Activated naive CD8-positive, alpha-beta T cell treated with anti-CD3 and anti-CD28 coated beads for 36 hours (primary cell): Measurements from ENCODE around the gene GJA4. TPM values are rescaled to one million over a fixed set of nuclear protein-coding genes. Genes with fewer than 3 reads are reported as not detected.
A peak's percentile ranks its signal among the peaks of the same experiment; 100 is the strongest.
"Not testable (repeated sequence)": the region's sequence is repeated elsewhere in the genome, so short reads cannot be mapped to it uniquely, and the experiment has no call there.

Source experiments
- DNase-seq: peaks from one replicate; pipeline ENCODE4 v3.0.0; 2021
- H3K27ac Mint-ChIP-seq: one replicate; pipeline ENCODE4 v1.8.0; 2022; ENCODE audit warnings: mild to moderate bottlenecking, moderate library complexity, mixed read lengths
- H3K27me3 Mint-ChIP-seq: one replicate; pipeline ENCODE4 v1.8.0; 2022; ENCODE audit warnings: mild to moderate bottlenecking, mixed read lengths
- H3K36me3 Mint-ChIP-seq: one replicate; pipeline ENCODE4 v1.8.0; 2021; ENCODE audit warnings: mild to moderate bottlenecking, mixed read lengths
- H3K4me1 Mint-ChIP-seq: one replicate; pipeline ENCODE4 v1.8.0; 2021; ENCODE audit warnings: mixed read lengths
- H3K4me3 Mint-ChIP-seq: one replicate; pipeline ENCODE4 v1.8.0; 2022; ENCODE audit warnings: mild to moderate bottlenecking, moderate library complexity, mixed read lengths
- H3K9me3 Mint-ChIP-seq: one replicate; pipeline ENCODE4 v1.8.0; 2022; ENCODE audit warnings: mixed read lengths
- total RNA-seq, 2 experiments: library from RNA; stranded (reverse); gene quantifications; one replicate each; pipeline ENCODE4 v1.2.3, GENCODE V29; 2021

The GJA4 gene
- total RNA-seq, 2 experiments from 2014 or later = not detected

- DNase-seq = no peak
- H3K9me3 Mint-ChIP-seq = no peaks in the 10 kb centered on the region
- peaks cover 29% of the 10 kb centered on the region for H3K27me3 Mint-ChIP-seq
- H3K4me1 Mint-ChIP-seq = peaks cover 8% of the 10 kb centered on the region
- H3K27ac Mint-ChIP-seq = no peak overlapping the region
- H3K4me3 Mint-ChIP-seq = no peak overlapping the region
- H3K36me3 Mint-ChIP-seq = peaks cover 4% of the 10 kb centered on the region
Observed at GRCh38 chr1:34794001-34794789, 1.4 kb downstream of the GJA4 start.

GRCh38 chr1:34794790-34795180 is 2.0 kb downstream of the GJA4 start:
- no peak for DNase-seq
- no peak overlapping the region for H3K4me3 Mint-ChIP-seq
- H3K27me3 Mint-ChIP-seq = peaks cover 27% of the 10 kb centered on the region
- H3K9me3 Mint-ChIP-seq = no peaks in the 10 kb centered on the region
- no peak overlapping the region for H3K27ac Mint-ChIP-seq
- peaks cover 4% of the 10 kb centered on the region for H3K36me3 Mint-ChIP-seq
- peaks cover 8% of the 10 kb centered on the region for H3K4me1 Mint-ChIP-seq

GRCh38 chr1:34795916-34796315 is 3.1 kb downstream of the GJA4 start:
- H3K27ac Mint-ChIP-seq = no peak overlapping the region
- DNase-seq = no peak
- H3K27me3 Mint-ChIP-seq = peaks cover 21% of the 10 kb centered on the region
- H3K9me3 Mint-ChIP-seq = no peaks in the 10 kb centered on the region
- H3K4me1 Mint-ChIP-seq = peaks cover 16% of the 10 kb centered on the region
- H3K36me3 Mint-ChIP-seq = peaks cover 4% of the 10 kb centered on the region
- H3K4me3 Mint-ChIP-seq = no peak overlapping the region

- H3K27me3 Mint-ChIP-seq = peaks cover 10% of the 10 kb centered on the region
- DNase-seq = no peak
- H3K4me3 Mint-ChIP-seq = no peak overlapping the region
- H3K27ac Mint-ChIP-seq = no peak overlapping the region
- H3K4me1 Mint-ChIP-seq = peaks cover 14% of the 10 kb centered on the region
- H3K9me3 Mint-ChIP-seq = no peaks in the 10 kb centered on the region
- peaks cover 4% of the 10 kb centered on the region for H3K36me3 Mint-ChIP-seq
Observed at GRCh38 chr1:34796990-34797389, 4.2 kb downstream of the GJA4 start.

- Mint-ChIP-seq H3K9me3 (peaks cover 3% of the 10 kb centered on the region), H3K4me3 (no peak overlapping the region), H3K27me3 (no peaks in the 10 kb centered on the region), H3K36me3 (peaks cover 6% of the 10 kb centered on the region), H3K27ac (peak overlapping the region; percentile 72), H3K4me1 (peaks cover 8% of the 10 kb centered on the region)
- DNase-seq = peak; percentile 20
Observed at GRCh38 chr1:34800214-34800613, 7.4 kb downstream of the GJA4 start.

- H3K27me3 Mint-ChIP-seq = no peaks in the 10 kb centered on the region
- no peak for DNase-seq
- H3K4me3 Mint-ChIP-seq = no peak overlapping the region
- peaks cover 8% of the 10 kb centered on the region for H3K4me1 Mint-ChIP-seq
- peaks cover 3% of the 10 kb centered on the region for H3K9me3 Mint-ChIP-seq
- H3K36me3 Mint-ChIP-seq = peaks cover 3% of the 10 kb centered on the region
- no peak overlapping the region for H3K27ac Mint-ChIP-seq
Observed at GRCh38 chr1:34803770-34804169, 11.0 kb downstream of the GJA4 start.

- Mint-ChIP-seq H3K9me3 (peaks cover 6% of the 10 kb centered on the region), H3K4me3 (no peak overlapping the region), H3K27ac (no peak overlapping the region), H3K4me1 (no peaks in the 10 kb centered on the region), H3K27me3 (no peaks in the 10 kb centered on the region), H3K36me3 (peaks cover 9% of the 10 kb centered on the region)
- no peak for DNase-seq
Observed at GRCh38 chr1:34806396-34806795, 13.6 kb downstream of the GJA4 start.

- no peak for DNase-seq
- H3K36me3 Mint-ChIP-seq = peaks cover 11% of the 10 kb centered on the region
- H3K4me1 Mint-ChIP-seq = no peaks in the 10 kb centered on the region
- H3K27me3 Mint-ChIP-seq = no peaks in the 10 kb centered on the region
- no peak overlapping the region for H3K27ac Mint-ChIP-seq
- H3K9me3 Mint-ChIP-seq = peaks cover 6% of the 10 kb centered on the region
- H3K4me3 Mint-ChIP-seq = no peak overlapping the region
Observed at GRCh38 chr1:34808051-34808810, 15.4 kb downstream of the GJA4 start.

- H3K27ac Mint-ChIP-seq, H3K36me3 Mint-ChIP-seq, DNase-seq, H3K4me3 Mint-ChIP-seq, H3K27me3 Mint-ChIP-seq, H3K9me3 Mint-ChIP-seq, H3K4me1 Mint-ChIP-seq: not testable (repeated sequence)
Observed at GRCh38 chr1:34810781-34811180, 18.0 kb downstream of the GJA4 start.

GRCh38 chr1:34816332-34816731 is 23.5 kb downstream of the GJA4 start:
- no peaks in the 10 kb centered on the region for H3K4me1 Mint-ChIP-seq
- no peak overlapping the region for H3K4me3 Mint-ChIP-seq
- H3K9me3 Mint-ChIP-seq = no peaks in the 10 kb centered on the region
- no peaks in the 10 kb centered on the region for H3K27me3 Mint-ChIP-seq
- no peak overlapping the region for H3K27ac Mint-ChIP-seq
- no peak for DNase-seq
- H3K36me3 Mint-ChIP-seq = peaks cover 2% of the 10 kb centered on the region

GRCh38 chr1:34816778-34817177 is 24.0 kb downstream of the GJA4 start:
- Mint-ChIP-seq H3K36me3 (peaks cover 2% of the 10 kb centered on the region), H3K27ac (no peak overlapping the region), H3K9me3 (no peaks in the 10 kb centered on the region), H3K4me3 (no peak overlapping the region), H3K4me1 (no peaks in the 10 kb centered on the region), H3K27me3 (no peaks in the 10 kb centered on the region)
- no peak for DNase-seq

GRCh38 chr1:34818862-34819261 is 26.1 kb downstream of the GJA4 start:
- not testable (repeated sequence) for H3K9me3 Mint-ChIP-seq, H3K36me3 Mint-ChIP-seq, DNase-seq, H3K4me1 Mint-ChIP-seq, H3K4me3 Mint-ChIP-seq, H3K27ac Mint-ChIP-seq, H3K27me3 Mint-ChIP-seq

- Mint-ChIP-seq H3K27ac (no peak overlapping the region), H3K36me3 (no peaks in the 10 kb centered on the region), H3K9me3 (no peaks in the 10 kb centered on the region), H3K27me3 (no peaks in the 10 kb centered on the region), H3K4me3 (no peak overlapping the region), H3K4me1 (no peaks in the 10 kb centered on the region)
- DNase-seq = no peak
Observed at GRCh38 chr1:34822202-34822601, 29.4 kb downstream of the GJA4 start.

- Mint-ChIP-seq H3K4me1 (no peaks in the 10 kb centered on the region), H3K27ac (no peak overlapping the region), H3K4me3 (no peak overlapping the region), H3K9me3 (no peaks in the 10 kb centered on the region), H3K27me3 (no peaks in the 10 kb centered on the region), H3K36me3 (no peaks in the 10 kb centered on the region)
- DNase-seq = no peak
Observed at GRCh38 chr1:34824817-34825454, 32.1 kb downstream of the GJA4 start.

GRCh38 chr1:34825455-34826091 is 32.8 kb downstream of the GJA4 start:
- no peaks in the 10 kb centered on the region for H3K36me3 Mint-ChIP-seq
- no peaks in the 10 kb centered on the region for H3K4me1 Mint-ChIP-seq
- H3K27me3 Mint-ChIP-seq = no peaks in the 10 kb centered on the region
- H3K4me3 Mint-ChIP-seq = no peak overlapping the region
- no peaks in the 10 kb centered on the region for H3K9me3 Mint-ChIP-seq
- DNase-seq = no peak
- H3K27ac Mint-ChIP-seq = no peak overlapping the region
